ENCODE measurements around the gene SNRNP48. TPM values are rescaled to one million over a fixed set of nuclear protein-coding genes. Genes with fewer than 3 reads are reported as not detected.

SNRNP48 gene
- total and polyA plus RNA-seq, 2 donors (not counting 3 experiments of a cell fraction or from before 2014, with no cell fraction given) = 4.2 to 13.2 TPM

DNA sequence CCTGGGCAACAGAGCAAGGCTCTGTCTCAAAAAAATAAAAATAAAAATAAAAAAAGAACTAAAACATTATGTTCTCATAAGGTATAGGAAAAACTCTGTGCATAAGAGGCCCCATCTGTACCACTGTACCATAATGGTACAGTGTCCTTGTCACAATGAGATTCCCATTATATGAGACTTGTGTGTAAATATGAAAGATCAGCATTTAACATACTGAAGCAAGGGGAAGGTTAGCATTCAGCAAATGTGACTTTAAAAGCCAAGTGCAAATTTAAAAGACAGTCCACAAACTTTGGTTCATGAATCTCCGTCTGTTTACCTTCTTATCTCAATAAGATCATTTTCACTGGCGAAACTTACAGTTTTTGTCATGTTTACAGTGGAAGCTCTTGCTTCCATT, 32.3 kb upstream of the SNRNP48 start:
- Histone ChIP-seq H3K9me3 (replicated peaks; ENCODE audit: control insufficient read depth, insufficient read depth, low read length) (no peaks in the 10 kb centered on the region), H3K9ac (replicated peaks; ENCODE audit: extremely low read depth, insufficient read depth, low read length) (no peak overlapping the region), H3K36me3 (ENCODE audit: control insufficient read depth in 2 of 2, extremely low read depth in 1 of 2, insufficient read depth in 2 of 2, low read length in 2 of 2) (no peaks in the 10 kb centered on the region), H3K79me2 (ENCODE audit: control insufficient read depth, insufficient read depth, low read length) (no peaks in the 10 kb centered on the region), H2AFZ (ENCODE audit: low read depth, low read length) (no peak overlapping the region), H3K27me3 (ENCODE audit: control insufficient read depth in 2 of 2, insufficient read depth in 2 of 2, low read length in 2 of 2) (peaks cover 2 to 5% of the 10 kb centered on the region in 2 experiments), H3K27ac (ENCODE audit: insufficient read depth, low read depth, low read length) (no peak overlapping the region), H3K9me1 (replicated peaks; ENCODE audit: control insufficient read depth, extremely low read depth, insufficient read depth, low read length) (no peaks in the 10 kb centered on the region), H4K20me1 (replicated peaks; ENCODE audit: control insufficient read depth, extremely low read depth, insufficient read depth, low read length) (no peaks in the 10 kb centered on the region), H3K4me3 (replicated peaks in 1 of 3; ENCODE audit: insufficient read depth in 1 of 3, low read depth in 1 of 3, low read length in 3 of 3) (no peak overlapping the region), H3K4me2 (ENCODE audit: insufficient read depth, low read length) (no peak overlapping the region), H3K4me1 (ENCODE audit: control insufficient read depth, extremely low read depth, insufficient read depth, low read length) (no peaks in the 10 kb centered on the region)
- CTCF ChIA-PET = interaction anchor here (1.1 kb wide), 1 partner anchor 16 kb away, joined by 3 read pairs; no protein-coding TSS in a partner anchor
- FAIRE-seq (no peak), DNase-seq (ENCODE audit: low read depth, low spot score) (no peak)
- dilution Hi-C loops (cut with MboI; ENCODE audit: extremely low pct_ligation_motif_present, low sequenced_read_pairs) = no loop called here
- intact Hi-C loops (cut with micrococcal nuclease) = no loop called here
- POLR2A ChIA-PET = no interaction called here
- no TSS peak for BruUV-seq (replicated peaks)
- TF ChIP-seq JUN (IDR thresholded peaks at IDR 0.05; ENCODE audit: borderline replicate concordance, insufficient read depth, insufficient read length, low read depth) (no peak), EZH2 (IDR thresholded peaks at IDR 0.05; ENCODE audit: borderline replicate concordance, low read depth, low read length, severe bottlenecking) (no peak), CTCF (IDR thresholded peaks at IDR 0.05; ENCODE audit: extremely low read depth in 1 of 2, insufficient read depth in 1 of 2, low read depth in 1 of 2, low read length in 2 of 2) (no peak), POLR2AphosphoS5 (IDR thresholded peaks at IDR 0.05; ENCODE audit: insufficient read depth, low read depth, low read length) (no peak), POLR2A (IDR thresholded peaks at IDR 0.05; ENCODE audit: low read depth, low read length) (no peak), FOS (IDR thresholded peaks at IDR 0.05; ENCODE audit: borderline replicate concordance, insufficient read depth, low read length) (no peak), GATA2 (IDR thresholded peaks at IDR 0.05; ENCODE audit: insufficient read depth, insufficient read length, low read depth, low read length) (no peak), MAX (IDR thresholded peaks at IDR 0.05; ENCODE audit: insufficient read depth, insufficient read length) (no peak), MYC (IDR thresholded peaks at IDR 0.05; ENCODE audit: low read depth, low read length) (no peak)

All from endothelial cell of umbilical vein (primary cell).